SK-N-SH (cell line): ENCODE data around the gene PDE6D. TPM values are rescaled to one million over a fixed set of nuclear protein-coding genes. Genes with fewer than 3 reads are reported as not detected.
A peak's percentile ranks its signal among the peaks of the same experiment; 100 is the strongest.

Experiments
- CTCF ChIA-PET: fragments of 300-600, 350-600 bp; formaldehyde crosslinking; extraction: SDS; loops from one replicate; lab custom pipeline; 2021; lab: Yijun Ruan, JAX
- POLR2A ChIA-PET: fragments of 350-600 bp; sonication (Branson Sonifier 250); formaldehyde crosslinking; extraction: SDS; loops from one replicate; lab custom pipeline; 2020; ENCODE audit warnings: antibody characterized with exemption, inconsistent platforms; lab: Yijun Ruan, JAX
- DNase-seq: peaks from one replicate; pipeline ENCODE4 v3.0.0; 2012
- H2AFZ ChIP-seq: fragments of 200-600 bp; sonication (generic); 2 replicates; pipeline ENCODE4 v1.8.1; 2016; ENCODE audit warnings: antibody characterized with exemption, mild to moderate bottlenecking, low read depth
- H3F3A ChIP-seq: fragments of 200-600 bp; sonication (generic); replicated peaks from 2 replicates; pipeline ENCODE3; 2016; ENCODE audit warnings: antibody characterized with exemption, mild to moderate bottlenecking; ENCODE audit not compliant: insufficient read depth
- H3K27ac ChIP-seq, 2 experiments: fragments of 200-500 bp in 1 of 2; fragments of 200-600 bp in 1 of 2; sonication (Bioruptor generic) in 1 of 2; sonication (generic), shearing (Covaris generic) in 1 of 2; 2 replicates each; pipeline versions ENCODE4 v1.5.1 to v1.6.1; 2014 to 2016; ENCODE audit warnings: low read depth in 2 of 2, inconsistent platforms in 1 of 2, low read length in 1 of 2, mild to moderate bottlenecking in 1 of 2, mixed read lengths in 1 of 2
- H3K27me3 ChIP-seq: fragments of 200-600 bp; sonication (generic), shearing (Covaris generic); 2 replicates; pipeline ENCODE4 v1.6.1; 2016; ENCODE audit warnings: mixed run types; ENCODE audit not compliant: insufficient read depth
- H3K36me3 ChIP-seq, 2 experiments: fragments of 200-500 bp in 1 of 2; fragments of 200-600 bp in 1 of 2; sonication (Bioruptor generic) in 1 of 2; sonication (generic) in 1 of 2; replicated peaks in 1 of 2; 2 replicates each; pipeline versions ENCODE3 to v1.5.1; 2014 to 2016; ENCODE audit warnings: low read length in 1 of 2, mild to moderate bottlenecking in 1 of 2; ENCODE audit not compliant: insufficient read depth in 2 of 2, control insufficient read depth in 1 of 2
- H3K4me1 ChIP-seq, 2 experiments: fragments of 200-500 bp in 1 of 2; fragments of 200-600 bp in 1 of 2; sonication (Bioruptor generic) in 1 of 2; sonication (generic), shearing (Covaris generic) in 1 of 2; 2 replicates each; pipeline versions ENCODE4 v1.5.1 to v1.6.1; 2014 to 2016; ENCODE audit warnings: low read depth in 1 of 2, low read length in 1 of 2, mixed run types in 1 of 2; ENCODE audit not compliant: insufficient read depth in 2 of 2, control insufficient read depth in 1 of 2
- H3K4me2 ChIP-seq: fragments of 200-600 bp; sonication (generic), shearing (Covaris generic); 2 replicates; pipeline ENCODE4 v1.6.1; 2017; ENCODE audit warnings: mixed run types
- H3K4me3 ChIP-seq, 2 experiments: fragments of 200-500 bp in 1 of 2; fragments of 200-600 bp in 1 of 2; sonication (Bioruptor generic) in 1 of 2; sonication (generic), shearing (Covaris generic) in 1 of 2; 2 replicates each; pipeline versions ENCODE4 v1.5.1 to v1.8.1; 2014 to 2016; ENCODE audit warnings: low read depth in 2 of 2, inconsistent platforms in 1 of 2, low read length in 1 of 2, mild to moderate bottlenecking in 1 of 2, mixed read lengths in 1 of 2, moderate library complexity in 1 of 2
- H3K79me2 ChIP-seq: fragments of 200-600 bp; sonication (generic); 2 replicates; pipeline ENCODE4 v1.8.1; 2017; ENCODE audit warnings: mild to moderate bottlenecking; ENCODE audit not compliant: insufficient read depth
- H3K9ac ChIP-seq: fragments of 200-600 bp; sonication (generic); 2 replicates; pipeline ENCODE4 v1.6.1; 2017; ENCODE audit warnings: mixed run types
- H3K9me2 ChIP-seq: fragments of 200-600 bp; sonication (generic); 2 replicates; pipeline ENCODE4 v1.6.1; 2017; ENCODE audit warnings: mixed run types
- H3K9me3 ChIP-seq: fragments of 200-600 bp; sonication (generic); 2 replicates; pipeline ENCODE4 v1.6.1; 2017; ENCODE audit warnings: mixed run types, mild to moderate bottlenecking, moderate library complexity
- H4K20me1 ChIP-seq: fragments of 200-600 bp; sonication (generic); 2 replicates; pipeline ENCODE4 v1.6.1; 2017; ENCODE audit warnings: mild to moderate bottlenecking, mixed run types; ENCODE audit not compliant: insufficient read depth
- CHD2 ChIP-seq: fragments of 150-350 bp; IDR thresholded peaks from 2 replicates; pipeline ENCODE4 v1.6.1; 2018; ENCODE audit warnings: low read length; ENCODE audit not compliant: partially characterized antibody
- ELF1 ChIP-seq: IDR thresholded peaks from 2 replicates; pipeline ENCODE4 v1.4.0; 2012
- EP300 ChIP-seq, 2 experiments: IDR thresholded peaks; 2 replicates each; pipeline versions ENCODE4 v1.4.0 to v1.6.1; 2012; ENCODE audit warnings: borderline replicate concordance in 1 of 2, low read depth in 1 of 2, low read length in 1 of 2
- FOSL2 ChIP-seq: IDR thresholded peaks from 2 replicates; pipeline ENCODE4 v1.4.0; 2012; ENCODE audit warnings: low read depth, mild to moderate bottlenecking, moderate library complexity, borderline replicate concordance
- FOXM1 ChIP-seq: IDR thresholded peaks from 2 replicates; pipeline ENCODE4 v1.4.0; 2012; ENCODE audit warnings: low read depth, mild to moderate bottlenecking
- GABPA ChIP-seq: IDR thresholded peaks from 2 replicates; pipeline ENCODE4 v1.4.0; 2012; ENCODE audit warnings: low read depth, mild to moderate bottlenecking
- GATA2 ChIP-seq: sonication (generic); formaldehyde crosslinking; IDR thresholded peaks from 2 replicates; pipeline ENCODE4 v1.5.0; 2020; ENCODE audit warnings: mild to moderate bottlenecking, missing genetic modification reagents
- IRF3 ChIP-seq: fragments of 150-350 bp; IDR thresholded peaks from 2 replicates; pipeline ENCODE4 v1.6.1; 2016; ENCODE audit warnings: mild to moderate bottlenecking, low read depth, low read length
- MXI1 ChIP-seq: IDR thresholded peaks from 2 replicates; pipeline ENCODE4 v1.6.1; 2012; ENCODE audit warnings: mild to moderate bottlenecking, low read depth, low read length, improper control_type of control experiment
- NRF1 ChIP-seq: IDR thresholded peaks from 2 replicates; pipeline ENCODE4 v1.6.1; 2012; ENCODE audit warnings: low read depth, mild to moderate bottlenecking, low read length
- PBX3 ChIP-seq: IDR thresholded peaks from 2 replicates; pipeline ENCODE4; 2012
- POLR2AphosphoS5 ChIP-seq: IDR thresholded peaks from 2 replicates; pipeline ENCODE4 v1.6.1; 2012; ENCODE audit warnings: low read depth, low read length
- RAD21 ChIP-seq: IDR thresholded peaks from 2 replicates; pipeline ENCODE4 v1.6.1; 2012; ENCODE audit warnings: mild to moderate bottlenecking, low read length
- REST ChIP-seq: IDR thresholded peaks from 2 replicates; pipeline ENCODE4 v1.6.1; 2012; ENCODE audit warnings: mild to moderate bottlenecking, low read depth, low read length, moderate library complexity
- RFX5 ChIP-seq: IDR thresholded peaks from 2 replicates; pipeline ENCODE4 v1.6.1; 2012; ENCODE audit warnings: mild to moderate bottlenecking, improper control_type of control experiment, low read length
- SIN3A ChIP-seq: IDR thresholded peaks from 2 replicates; pipeline ENCODE4 v1.6.1; 2012; ENCODE audit warnings: low read depth, mild to moderate bottlenecking, low read length, moderate library complexity, borderline replicate concordance
- SMC3 ChIP-seq: IDR thresholded peaks from 2 replicates; pipeline ENCODE4 v1.6.1; 2012; ENCODE audit warnings: low read depth, low read length, improper control_type of control experiment
- TAF1 ChIP-seq: IDR thresholded peaks from 2 replicates; pipeline ENCODE4 v1.6.1; 2012; ENCODE audit warnings: low read depth, mild to moderate bottlenecking, low read length, moderate library complexity, borderline replicate concordance
- TCF12 ChIP-seq: IDR thresholded peaks from 2 replicates; pipeline ENCODE4 v1.4.0; 2012
- TEAD4 ChIP-seq: IDR thresholded peaks from 2 replicates; pipeline ENCODE4 v1.4.0; 2012; ENCODE audit warnings: mild to moderate bottlenecking, borderline replicate concordance; ENCODE audit not compliant: insufficient read depth
- USF2 ChIP-seq: fragments of 150-350 bp; IDR thresholded peaks from 2 replicates; pipeline ENCODE4 v1.6.1; 2017; ENCODE audit warnings: antibody characterized with exemption, low read length, low read depth, borderline replicate concordance
- YY1 ChIP-seq: IDR thresholded peaks from 2 replicates; pipeline ENCODE4 v1.4.0; 2012; ENCODE audit warnings: low read depth, mild to moderate bottlenecking
- ZBTB33 ChIP-seq: IDR thresholded peaks from 2 replicates; pipeline ENCODE4 v1.4.0; 2012; ENCODE audit warnings: low read depth, borderline replicate concordance
- WGBS: methylation state at CpG from one replicate; pipeline ENCODE4 v1.1.6; 2017; ENCODE audit warnings: low lambda C conversion rate; 5-methylcytosine and 5-hydroxymethylcytosine counted together
- polyA plus RNA-seq, 3 experiments: library from polyadenylated mRNA; depleted of rRNA; stranded (reverse); fragments of >200 nt; gene quantifications; 2 replicates each; pipeline ENCODE4 v1.2.3, GENCODE V29; 2012

PDE6D gene
- polyA plus RNA-seq (2012; rRNA removed): 33.9 and 41.2 TPM in 2 replicates
- 41.5 and 43.1 TPM in 2 replicates for polyA plus RNA-seq (2012; cell fraction: cytosol; rRNA removed)
- polyA plus RNA-seq (2012; cell fraction: nucleus; rRNA removed): 13.3 and 17.8 TPM in 2 replicates

- H3K9ac ChIP-seq: peak within 1 kb of the TSS; percentile 67
- no peaks in the 10 kb centered on the region for H3K36me3 ChIP-seq
- peak; percentile 99 for DNase-seq
- H3K4me1 ChIP-seq: peaks cover 8 to 16% of the 10 kb centered on the region in 2 experiments; a peak in 2 of 4 replicates
- peaks cover 35% of the 10 kb centered on the region; the same call in 1 of the 2 replicates for H3K79me2 ChIP-seq
- no peaks in the 10 kb centered on the region for H3K9me2 ChIP-seq
- no peaks in the 10 kb centered on the region for H3F3A ChIP-seq
- peak within 1 kb of the TSS; percentile 95 for H2AFZ ChIP-seq
- peak within 1 kb of the TSS; percentile 86 to 87 for H3K4me3 ChIP-seq
- no peaks in the 10 kb centered on the region for H4K20me1 ChIP-seq
- peak within 1 kb of the TSS; percentile 64 to 89 for H3K27ac ChIP-seq
- ChIA-PET CTCF (interaction anchor here (0.9 to 1.4 kb wide), 4 partner anchors 13 to 69 kb away, joined by 3 to 6 read pairs (median 4); no protein-coding TSS in a partner anchor), POLR2A (no interaction called here)
- no peaks in the 10 kb centered on the region for H3K9me3 ChIP-seq
- H3K4me2 ChIP-seq: peak within 1 kb of the TSS; percentile 84
- no peaks in the 10 kb centered on the region for H3K27me3 ChIP-seq
- 1% methylated on average over 32 of the region's 67 CpGs for WGBS
- no peak for TF ChIP-seq TEAD4
- no peak for TF ChIP-seq USF2
- TF ChIP-seq YY1: peak; percentile 63
- TF ChIP-seq CHD2: peak; percentile 93
- no peak for TF ChIP-seq SIN3A
- peak; percentile 52; the same call in 1 of the 2 replicates for TF ChIP-seq TAF1
- TF ChIP-seq FOXM1: no peak
- TF ChIP-seq EP300 (IDR thresholded peaks at IDR 0.05; ENCODE audit: borderline replicate concordance in 1 of 2, low read depth in 1 of 2, low read length in 1 of 2): no peak
- peak; percentile 34; the same call in 1 of the 2 replicates for TF ChIP-seq NRF1
- peak; percentile 42; the same call in 1 of the 2 replicates for TF ChIP-seq RFX5
- TF ChIP-seq REST: no peak
- TF ChIP-seq PBX3: peak; percentile 100
- no peak for TF ChIP-seq TCF12
- peak; percentile 96 for TF ChIP-seq IRF3
- TF ChIP-seq ELF1: peak; percentile 68
- no peak; the same call in 1 of the 2 replicates for TF ChIP-seq MXI1
- no peak for TF ChIP-seq RAD21
- 0 out of 2 replicates have a peak, but pooled peaks have one; percentile 66 for TF ChIP-seq ZBTB33
- peak; percentile 79 for TF ChIP-seq GABPA
- no peak for TF ChIP-seq FOSL2
- TF ChIP-seq POLR2AphosphoS5: peak; percentile 59; the same call in 1 of the 2 replicates
- TF ChIP-seq SMC3: no peak
- no peak for TF ChIP-seq GATA2
Observed at GRCh38 chr2:231780909-231781797, at the start of gene PDE6D. Gene PDE6D (minus strand): TSS chr2:231781282. CDS start chr2:231781114, 168 bp downstream.
